GM18861 (cell line): ENCODE measurements around the gene PRKAR1B.

ENCODE experiments used
- ATAC-seq: cut with Tn5 transposase; IDR thresholded peaks from one replicate; pipeline ENCODE4 v1.9.1; 2021; ENCODE audit not compliant: unreplicated experiment

Gene PRKAR1B

DNA sequence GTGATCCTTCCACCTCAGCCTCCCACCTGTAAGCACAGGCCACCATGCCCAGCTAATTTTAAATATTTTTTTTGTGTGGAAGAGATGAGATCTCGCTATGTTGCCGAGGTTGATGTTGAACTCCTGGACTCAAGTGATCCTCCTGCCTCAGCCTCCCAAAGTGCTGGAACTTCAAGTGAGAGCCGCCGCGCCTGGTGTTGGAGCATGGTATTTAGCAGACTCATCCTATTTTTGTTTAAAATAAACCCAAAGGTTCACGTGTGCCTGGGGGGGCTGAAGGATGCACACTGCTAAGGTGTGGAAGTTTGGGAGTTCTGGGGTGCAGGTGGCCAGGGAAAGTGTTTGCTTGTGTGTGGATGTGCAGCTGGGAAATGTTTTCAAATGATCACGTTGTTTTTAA, 225.6 kb downstream of the PRKAR1B start:
- ATAC-seq = no peak

DNA sequence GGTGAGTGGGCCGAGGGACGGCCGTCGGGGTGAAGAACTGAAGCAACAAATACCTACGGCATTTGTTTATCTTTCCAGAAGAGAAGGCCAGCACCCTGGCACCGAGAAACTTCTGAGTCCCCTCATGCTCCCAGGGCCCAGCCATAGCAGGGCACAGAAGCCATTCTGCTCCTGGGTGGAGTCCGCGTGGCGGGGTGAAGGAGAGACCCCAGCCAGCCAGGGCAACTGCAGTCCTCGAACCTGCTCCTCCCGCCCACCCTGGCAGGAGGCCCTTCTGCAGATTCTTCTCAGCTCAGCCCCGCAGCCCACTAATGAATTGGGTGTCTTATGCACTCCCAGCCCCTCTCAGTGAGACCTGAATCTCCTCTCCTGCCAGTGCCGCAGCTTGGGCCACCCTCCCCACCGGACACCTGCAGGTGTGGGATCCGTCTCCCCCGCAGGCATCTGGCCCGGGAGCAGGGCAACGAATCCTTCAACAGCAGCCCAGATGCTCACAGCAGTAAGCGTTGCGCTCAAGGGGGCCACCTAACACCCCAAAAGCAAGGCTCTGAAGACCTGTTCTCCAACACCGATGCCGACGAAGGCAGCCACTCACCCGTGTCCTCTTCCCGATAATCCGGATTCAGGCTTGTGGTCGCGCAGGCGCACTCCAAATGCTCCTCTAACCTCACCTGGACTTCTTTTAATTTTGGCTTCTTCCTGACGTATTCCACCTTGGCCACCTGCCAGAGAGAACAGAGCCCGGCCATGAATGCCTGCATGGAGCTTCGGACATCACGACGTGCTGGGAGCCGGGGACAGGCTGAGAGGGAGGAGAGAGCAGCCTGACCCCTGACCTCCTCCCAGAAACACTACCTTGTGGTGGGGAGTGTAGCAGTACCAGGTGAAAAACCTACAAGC, 226.3 kb downstream of the PRKAR1B start:
- ATAC-seq = no peak

GRCh38 chr7:499853-500485, 227.1 kb downstream of the PRKAR1B start:
- no peak for ATAC-seq
